ENCODE measurements around the gene SLC39A13.

Gene SLC39A13

DNA sequence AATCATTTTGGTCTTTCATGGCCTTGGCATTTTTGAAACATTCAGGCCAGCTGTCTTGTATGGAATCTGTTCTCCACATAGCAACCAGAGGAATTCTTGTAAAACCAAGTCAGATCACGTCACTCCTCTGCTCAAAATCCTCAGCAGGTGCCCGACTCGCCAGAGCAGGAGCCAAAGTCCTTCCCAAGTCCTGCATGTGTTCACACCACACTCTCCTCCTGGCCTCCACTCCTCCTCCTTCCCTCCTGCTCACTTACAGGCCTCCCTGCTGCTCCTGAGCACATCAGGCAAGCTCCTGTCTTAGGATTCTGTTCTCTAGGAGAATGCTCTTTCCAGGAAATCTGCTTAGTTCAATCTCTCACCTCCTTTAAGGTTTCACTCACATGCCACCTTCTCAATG lies 24.8 kb downstream of the SLC39A13 start:
- DNase-seq: no peak

DNA sequence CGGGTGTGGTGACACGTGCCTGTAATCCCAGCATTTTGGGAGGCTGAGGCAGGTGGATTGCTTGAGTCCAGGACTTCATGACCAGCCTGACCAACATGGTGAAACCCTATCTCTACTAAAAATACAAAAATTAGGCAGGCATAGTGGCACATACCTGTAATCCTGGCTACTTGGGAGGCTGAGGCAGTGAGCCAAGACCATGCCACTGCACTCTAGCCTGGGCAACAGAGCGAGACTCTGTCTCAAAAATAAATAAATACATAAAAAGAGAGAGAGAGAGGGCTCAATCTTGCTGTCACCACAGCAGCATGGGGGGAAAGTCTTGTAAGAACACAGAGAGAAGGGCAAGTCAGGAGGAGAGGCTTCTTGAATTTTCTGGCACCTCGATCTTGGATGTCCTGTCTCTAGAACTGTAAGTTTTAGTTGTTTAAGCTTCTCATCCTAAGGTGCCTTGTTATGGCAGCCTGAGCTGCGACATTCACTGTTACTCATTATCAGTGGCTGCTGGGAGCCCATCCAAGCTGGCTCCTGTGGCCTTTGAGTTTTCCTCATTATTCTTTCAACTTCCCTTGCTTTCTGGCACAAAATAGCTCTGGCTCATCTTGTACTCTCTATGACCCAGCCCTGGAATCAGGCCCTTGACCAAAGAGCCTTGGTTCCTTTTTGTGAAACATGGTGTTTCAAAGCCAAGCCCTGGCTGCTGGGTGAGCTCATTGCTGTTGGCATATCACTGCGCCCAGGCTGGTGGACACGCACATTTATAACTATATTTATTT lies 25.8 kb downstream of the SLC39A13 start:
- DNase-seq: no peak

DNA sequence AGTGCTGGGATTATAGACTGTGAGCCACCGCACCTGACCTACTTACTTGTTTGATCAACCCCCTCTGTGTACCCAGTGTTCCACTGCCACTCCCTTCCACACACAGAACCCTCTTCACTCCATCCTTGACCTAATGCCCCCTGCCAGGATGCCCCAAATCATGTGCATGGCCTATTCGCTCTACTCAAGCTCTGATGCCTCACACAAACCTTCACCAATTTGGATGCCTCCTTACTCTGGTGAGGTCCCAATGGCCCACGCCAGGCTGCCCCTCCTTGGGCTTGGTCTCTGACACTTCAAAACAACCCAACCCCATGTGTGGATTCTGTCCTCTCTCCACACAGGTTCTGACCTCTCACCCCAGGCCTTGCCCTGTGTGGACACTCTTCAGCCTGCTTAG lies 27.3 kb downstream of the SLC39A13 start:
- no peak for DNase-seq

DNA sequence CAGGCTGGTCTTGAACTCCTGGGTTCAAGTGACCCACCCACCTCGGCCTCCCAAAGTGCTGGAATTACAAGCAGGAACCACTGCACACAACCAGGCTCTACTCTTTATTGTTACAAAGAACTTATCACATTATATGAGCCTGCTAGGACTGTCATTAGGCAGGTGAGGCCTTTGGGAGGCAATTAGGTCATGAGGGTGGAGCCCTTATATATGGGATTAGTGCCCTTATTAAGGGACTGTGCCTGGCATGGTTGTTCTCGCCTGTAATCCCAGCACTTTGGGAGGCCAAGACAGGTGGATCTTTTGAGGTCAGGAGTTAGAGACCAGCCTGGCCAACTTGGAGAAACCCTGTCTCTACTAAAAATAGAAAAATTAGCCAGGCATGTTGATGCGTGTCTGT lies 28.3 kb downstream of the SLC39A13 start:
- DNase-seq: no peak

DNA sequence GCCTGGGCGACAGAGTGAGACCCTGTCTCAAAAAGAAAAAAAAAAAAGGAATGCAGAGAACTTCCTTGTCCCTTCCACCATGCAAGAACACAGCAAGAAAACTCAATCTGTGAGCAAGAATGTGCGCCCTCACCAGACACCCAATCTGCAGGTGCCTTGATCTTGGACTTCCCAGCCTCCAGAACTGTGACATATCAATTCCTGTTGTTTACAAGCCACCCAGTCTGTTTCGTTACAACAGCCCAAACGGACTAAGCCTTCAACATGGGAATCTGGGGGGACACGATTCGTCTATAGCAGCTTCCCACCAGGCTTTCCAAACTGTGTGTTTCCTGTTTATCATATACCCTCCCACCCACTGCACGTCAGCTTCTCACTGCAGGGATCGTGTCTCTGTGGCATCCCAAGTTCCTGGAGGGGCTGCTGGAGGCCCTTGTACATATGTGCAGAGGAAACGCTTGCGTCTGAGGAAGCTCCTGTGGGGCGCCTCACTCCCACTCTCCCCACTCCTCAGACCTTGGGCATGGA lies 28.9 kb downstream of the SLC39A13 start:
- no peak for DNase-seq

DNA sequence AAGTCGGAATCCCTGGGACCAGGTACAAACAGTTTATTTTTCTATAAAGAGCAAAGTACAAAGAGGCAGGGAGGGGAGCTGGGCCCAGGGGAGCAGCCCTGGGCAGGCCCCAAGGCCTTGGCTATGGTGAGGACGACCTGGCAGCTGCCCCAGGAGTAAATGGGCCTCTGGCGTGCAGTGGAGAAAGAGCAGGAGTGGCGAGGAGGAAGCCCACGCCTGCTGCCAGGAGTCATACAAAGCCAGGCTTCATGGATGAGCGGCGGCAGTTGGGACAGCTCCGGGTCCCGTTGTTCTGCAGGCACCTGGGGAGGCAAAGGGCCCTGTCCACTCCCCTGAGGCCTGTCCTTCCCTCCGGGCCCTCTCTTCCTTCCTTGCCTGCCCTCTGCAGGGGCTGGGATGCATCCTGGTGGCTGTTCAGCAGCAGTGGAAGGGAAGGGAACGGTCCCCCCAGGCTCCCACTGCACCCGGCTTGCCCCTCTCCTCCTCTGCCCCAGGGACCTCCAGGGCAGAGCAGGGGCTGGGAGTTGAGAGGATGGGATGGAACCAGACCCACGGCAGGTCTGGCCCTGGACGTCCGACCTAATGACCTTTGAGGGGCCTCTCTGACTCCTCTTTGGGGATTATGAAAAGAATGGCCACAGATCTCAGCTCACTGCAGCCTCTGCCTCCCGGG lies 29.5 kb downstream of the SLC39A13 start:
- DNase-seq: peak in 1 of 2 experiments; percentile 32

DNA sequence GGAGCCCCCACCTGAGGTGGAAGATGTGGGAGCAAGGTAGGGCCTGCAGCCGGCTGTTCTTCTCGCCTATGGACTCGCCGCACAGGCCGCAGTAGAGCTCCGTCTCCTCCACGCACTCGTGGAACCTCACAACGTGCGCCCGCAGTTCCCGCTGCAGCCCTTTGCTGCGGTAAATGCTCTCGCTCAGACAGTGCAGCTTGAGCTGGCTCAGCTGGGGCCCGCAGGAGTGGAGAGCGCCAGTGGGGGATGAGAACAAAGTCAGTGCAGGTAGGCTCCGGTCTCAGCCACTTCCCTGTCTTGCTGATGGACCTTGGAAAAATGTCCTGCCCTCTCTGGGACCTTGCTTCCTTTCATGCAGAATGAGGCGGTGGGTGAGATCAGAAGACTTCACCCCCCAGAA lies 30.3 kb downstream of the SLC39A13 start:
- DNase-seq: no peak

DNA sequence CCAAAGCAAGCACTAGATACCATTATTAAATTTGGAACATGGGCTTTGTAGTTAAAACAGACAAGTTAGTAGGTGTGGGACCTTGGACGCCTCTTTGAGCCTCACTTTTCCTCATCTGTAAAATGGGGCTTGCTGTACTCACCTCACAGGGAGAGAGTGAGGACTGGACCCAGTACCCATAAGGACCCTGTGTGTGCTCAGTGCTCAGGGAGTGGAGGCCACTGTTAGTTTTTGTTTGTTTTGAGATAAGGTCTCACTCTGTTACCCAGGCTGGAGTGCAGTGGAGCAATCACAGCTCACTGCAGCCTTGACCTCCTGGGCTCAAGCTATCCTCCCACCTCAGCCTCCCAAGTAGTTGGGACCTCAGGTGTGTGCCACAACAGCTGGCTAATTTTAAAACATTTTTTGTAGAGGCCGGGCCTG lies 31.7 kb downstream of the SLC39A13 start:
- DNase-seq: no peak

DNA sequence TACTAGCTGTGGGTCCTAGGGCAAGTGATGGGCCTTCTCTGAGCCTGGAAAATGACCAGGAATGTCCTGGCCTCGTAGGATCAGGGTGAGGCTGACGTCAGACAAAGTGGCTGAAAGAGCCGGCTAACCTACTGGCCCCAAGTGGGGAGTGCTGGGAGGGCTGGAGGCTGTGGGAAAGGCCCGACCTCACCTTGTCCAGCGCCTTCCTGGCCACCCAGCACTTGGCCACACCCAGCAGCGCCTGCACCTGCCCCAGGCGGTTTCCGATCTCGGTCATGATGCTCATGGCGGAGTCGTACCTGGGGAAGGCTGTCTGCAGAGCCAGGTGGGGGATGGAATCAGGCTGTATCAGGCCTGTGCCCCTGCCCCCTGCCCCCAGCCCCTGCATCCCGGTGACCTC lies 33.0 kb downstream of the SLC39A13 start:
- DNase-seq: no peak

DNA sequence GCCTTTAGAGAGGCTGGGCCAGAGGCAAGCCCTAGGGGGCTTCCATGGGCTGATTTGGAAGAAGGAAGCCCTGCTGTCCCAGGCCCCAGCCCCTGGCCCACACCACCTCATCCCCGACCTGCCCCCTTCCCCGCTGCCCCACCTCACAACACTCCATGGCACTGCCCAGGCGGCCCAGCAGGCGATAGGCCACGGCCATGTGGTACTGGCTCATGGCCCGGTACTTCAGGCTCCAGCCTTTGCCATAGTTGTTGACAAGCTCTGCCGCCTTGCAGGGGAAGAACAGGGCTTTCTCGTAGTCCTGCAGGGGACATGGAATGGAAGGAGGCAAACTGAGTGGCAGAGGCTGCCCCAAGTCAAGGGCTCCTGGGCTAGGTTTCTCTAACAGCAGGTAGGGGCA lies 34.1 kb downstream of the SLC39A13 start:
- no peak for DNase-seq

DNA sequence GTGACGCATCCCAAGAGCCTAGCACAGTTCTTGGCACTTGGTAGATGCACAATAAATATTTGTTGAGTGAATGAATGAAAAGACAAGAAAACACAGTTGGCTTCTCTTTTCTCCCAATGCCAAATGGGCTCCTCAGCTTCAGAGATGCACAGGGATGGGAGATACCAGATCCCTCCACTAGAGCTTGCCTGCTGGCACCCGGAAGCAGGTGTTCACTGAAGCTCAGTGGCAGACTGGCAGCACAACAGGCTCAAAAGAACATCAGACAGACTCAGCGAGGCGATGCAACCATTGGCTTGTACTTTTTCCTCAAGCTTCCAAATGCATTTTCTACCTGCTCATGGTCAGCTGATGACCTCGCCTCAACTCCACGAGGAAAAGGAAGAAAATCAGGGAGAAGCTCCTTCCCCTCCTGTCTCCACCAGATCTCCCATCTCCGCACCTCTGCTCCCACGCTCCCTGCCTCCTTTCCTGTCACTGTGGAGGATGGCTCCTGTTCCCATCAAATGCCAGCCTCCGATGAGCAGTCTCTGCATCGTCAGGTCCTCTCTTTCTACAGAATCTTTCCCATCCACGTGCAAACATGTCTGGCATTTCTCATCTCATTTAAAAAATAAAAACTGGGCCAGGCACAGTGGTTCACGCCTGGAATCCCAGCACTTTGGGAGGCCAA lies 34.8 kb downstream of the SLC39A13 start:
- peak; percentile 45 to 75 for DNase-seq

DNA sequence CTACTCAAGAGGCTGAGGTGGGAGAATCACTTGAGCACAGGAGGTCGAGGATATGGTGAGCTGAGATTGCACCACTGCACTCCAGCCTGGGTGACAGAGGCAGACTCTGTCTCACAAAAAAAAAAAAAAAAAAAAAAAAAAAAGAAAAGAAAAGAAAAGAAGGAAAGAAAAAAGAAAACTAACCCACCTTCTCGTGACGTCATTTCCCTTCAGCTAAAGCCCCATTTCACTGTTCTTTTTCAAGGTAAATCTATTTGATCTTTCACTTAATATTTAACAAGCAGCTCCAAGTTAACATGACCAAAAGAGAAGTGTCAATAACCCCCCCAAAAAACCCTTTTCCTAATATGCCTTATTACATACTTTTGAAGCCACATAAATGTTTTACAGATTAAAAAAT lies 35.4 kb downstream of the SLC39A13 start:
- DNase-seq: no peak

DNA sequence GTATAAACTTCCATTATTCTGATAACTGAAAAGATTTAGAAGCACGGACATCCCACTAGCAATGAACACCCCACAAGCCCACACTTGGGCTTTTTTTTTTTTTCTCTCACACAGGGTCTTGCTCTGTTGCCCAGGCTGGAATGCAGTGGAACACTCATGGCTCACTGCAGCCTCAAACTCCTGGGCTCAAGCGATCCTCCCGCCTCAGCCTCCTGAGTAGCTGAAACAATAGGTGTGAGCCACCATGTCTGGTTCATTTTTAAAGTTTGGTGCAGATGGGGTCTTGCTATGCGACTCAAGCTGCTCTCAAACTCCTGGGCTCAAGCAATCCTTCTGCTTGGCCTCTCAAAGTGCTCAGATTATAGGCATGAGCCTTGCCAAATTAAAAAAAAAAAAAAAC lies 37.5 kb downstream of the SLC39A13 start:
- DNase-seq: no peak

DNA sequence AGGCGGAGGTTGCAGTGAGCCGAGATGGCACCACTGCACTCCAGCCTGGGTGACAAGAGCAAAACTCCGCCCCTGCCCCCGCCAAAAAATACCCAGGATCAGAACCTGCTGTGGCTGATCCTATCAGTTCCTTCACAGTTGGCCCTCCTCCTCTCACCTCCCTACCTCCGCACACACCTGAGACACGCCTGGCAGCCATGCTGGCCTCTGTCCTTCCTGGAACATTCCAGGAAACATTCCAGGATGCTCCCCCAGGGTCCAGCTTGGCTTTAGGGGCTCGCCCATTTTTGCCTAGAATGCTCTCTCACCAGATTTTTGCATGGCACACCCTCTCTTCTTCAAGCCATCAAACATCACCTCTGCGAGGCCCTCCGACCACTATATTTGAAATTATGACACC lies 38.4 kb downstream of the SLC39A13 start:
- DNase-seq: no peak

DNA sequence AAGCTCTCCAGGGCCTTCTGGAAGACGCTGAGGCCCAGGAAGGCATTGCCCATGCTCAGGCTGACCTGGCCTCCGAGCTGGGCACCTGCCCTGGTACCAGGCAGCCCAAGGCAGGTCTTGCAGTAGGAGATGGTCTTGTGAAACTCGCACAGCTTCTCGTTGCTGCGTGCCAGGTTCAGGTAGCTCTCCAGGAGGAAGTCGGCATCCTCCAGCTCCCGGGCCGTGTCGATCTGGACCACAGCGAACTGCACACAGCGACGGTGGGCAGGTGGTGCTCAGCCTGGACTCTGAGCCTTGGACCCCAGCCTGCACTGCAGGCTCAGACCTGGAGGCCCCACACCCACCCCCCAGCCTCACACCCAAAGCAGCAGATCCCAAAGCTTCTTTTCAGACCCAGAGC lies 39.5 kb downstream of the SLC39A13 start:
- DNase-seq: no peak

DNA sequence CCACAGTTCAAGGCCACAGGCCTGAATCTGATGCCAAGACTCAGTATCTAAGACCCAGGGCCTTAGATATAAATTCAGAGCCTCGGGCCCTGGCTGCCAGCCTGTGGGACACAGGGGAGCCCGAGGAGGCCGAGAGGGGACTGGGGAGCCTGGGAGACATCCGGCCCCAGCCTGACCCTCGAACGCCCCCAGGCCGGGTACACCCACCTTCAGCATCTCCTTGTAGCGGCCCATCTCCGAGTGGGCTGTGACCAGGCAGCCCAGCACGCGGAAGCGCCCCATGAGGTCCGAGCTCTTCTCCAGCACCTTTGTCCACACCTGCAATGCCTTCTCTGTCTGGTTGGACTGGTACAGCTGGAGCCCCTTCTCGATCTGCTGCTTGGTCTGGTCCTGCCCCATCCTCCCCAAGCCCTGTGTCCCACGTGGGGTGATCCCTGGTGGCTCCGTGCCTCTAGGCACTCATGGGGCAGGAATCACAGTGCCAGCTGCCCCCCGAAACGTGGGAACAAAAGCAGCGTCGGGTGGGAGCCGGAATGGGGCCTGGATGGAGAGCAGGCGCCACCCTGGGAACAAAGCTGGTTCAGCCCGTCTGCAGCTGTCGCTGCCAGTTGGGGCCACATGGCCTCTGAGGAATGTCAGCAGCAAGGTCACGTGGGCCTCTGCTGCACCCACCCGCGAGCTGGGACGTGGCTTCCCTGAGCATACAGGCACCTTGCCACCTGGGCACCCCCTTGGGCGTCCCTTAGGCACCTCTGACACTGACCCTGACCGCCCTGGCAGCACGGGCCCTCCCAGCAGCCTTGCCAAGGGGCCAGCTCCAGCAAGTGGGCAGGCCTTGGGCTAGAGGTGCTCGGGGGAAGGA lies 40.4 kb downstream of the SLC39A13 start, which contains the start of gene RAPSN:
TSS of gene RAPSN (minus strand) at position 571 of the 862 bp plus-strand sequence. CDS start at position 399, 172 bp downstream.
- no peak for DNase-seq

DNA sequence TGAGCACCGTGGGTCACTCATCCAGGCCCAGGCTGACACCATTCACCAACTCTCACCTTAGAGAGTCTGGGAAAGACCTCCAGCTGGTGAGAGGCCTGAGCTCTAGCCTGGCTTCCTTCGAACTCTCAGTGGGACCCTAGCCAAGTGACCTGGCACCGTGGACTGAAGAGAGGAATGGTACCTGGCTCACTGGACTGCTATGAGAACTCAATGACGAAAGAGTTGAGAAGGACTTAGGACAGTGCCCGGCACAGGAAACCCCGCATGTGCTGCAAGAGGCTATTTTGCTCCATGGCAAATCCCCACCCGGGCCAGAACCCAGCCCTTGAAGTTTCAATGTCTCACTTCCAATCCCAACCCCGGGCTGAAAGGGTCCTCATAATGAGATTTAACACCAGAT lies 41.2 kb downstream of the SLC39A13 start:
- DNase-seq: no peak

DNA sequence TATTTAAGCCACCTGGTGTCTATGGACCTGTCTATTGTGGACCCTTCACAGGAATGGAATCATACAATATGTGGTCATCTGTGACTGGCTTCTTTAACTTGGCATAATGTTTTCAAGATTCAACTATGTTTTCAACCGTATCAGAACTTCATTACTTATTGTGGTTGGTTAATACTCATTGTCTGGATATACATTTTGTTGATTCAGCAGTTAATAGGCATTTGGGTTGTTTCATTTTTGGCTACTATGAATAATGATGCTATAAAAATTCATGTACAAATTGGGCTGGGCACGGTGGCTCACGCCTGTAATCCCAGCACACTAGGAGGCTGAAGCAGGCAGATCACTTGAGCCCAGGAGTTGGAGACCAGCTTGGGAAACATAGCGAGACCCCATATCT lies 43.0 kb downstream of the SLC39A13 start:
- no peak for DNase-seq

DNA sequence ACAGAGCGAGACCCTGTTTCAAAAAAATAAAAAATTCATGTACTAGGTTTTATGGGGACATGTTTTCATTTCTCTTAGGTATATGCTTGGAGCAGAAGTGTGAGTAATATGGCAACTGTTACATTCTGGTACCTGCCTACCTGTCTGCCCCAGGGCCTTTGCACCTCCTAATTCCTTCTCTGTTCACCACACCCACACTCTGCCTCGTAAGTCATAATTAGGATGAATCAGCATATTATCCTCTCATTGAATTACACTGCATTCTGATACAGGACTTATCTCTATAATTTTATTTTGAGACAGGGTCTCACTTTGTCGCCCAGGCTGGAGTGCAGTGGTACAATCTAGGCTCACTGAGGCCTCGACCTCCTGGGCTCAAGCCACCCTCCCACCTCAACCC lies 43.6 kb downstream of the SLC39A13 start:
- DNase-seq: no peak

DNA sequence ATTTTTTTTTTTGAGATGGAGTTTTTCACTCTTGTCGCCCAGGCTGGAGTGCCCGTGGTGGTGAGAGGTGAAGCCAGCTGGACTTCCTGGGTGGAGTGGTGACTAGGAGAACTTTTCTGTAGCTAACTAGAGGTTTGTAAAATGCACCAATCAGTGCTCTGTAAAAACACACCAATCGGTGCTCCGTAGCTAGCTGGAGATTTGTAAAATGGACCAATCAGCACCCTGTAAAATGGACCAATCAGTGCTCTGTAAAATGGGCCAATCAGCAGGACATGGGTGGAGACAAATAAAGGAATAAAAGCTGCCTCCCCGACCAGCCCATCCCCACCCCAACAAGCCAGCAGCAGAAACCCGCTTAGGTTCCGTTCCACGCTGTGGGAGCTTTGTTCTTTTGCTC lies 45.0 kb downstream of the SLC39A13 start:
- no peak for DNase-seq

DNA sequence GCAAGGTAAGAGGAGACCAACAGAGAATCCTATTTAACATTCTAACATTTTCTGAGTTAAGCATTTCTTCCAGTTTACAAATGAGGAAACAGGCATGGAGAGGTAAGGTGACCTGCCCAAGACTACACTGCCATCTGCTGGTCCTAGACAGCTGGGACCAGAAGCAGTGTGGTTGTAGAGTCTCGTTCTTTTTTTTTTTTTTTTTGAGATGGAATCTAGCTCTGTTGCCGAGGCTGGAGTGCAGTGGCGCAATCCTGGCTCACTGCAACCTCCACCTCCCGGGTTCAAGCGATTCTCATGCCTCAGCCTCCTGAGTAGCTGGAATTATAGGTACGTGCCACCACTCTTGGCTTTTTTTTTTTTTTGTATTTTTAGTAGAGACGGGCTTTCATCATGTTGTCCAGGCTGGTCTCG lies 45.9 kb downstream of the SLC39A13 start:
- DNase-seq: peak; percentile 71 to 92

DNA sequence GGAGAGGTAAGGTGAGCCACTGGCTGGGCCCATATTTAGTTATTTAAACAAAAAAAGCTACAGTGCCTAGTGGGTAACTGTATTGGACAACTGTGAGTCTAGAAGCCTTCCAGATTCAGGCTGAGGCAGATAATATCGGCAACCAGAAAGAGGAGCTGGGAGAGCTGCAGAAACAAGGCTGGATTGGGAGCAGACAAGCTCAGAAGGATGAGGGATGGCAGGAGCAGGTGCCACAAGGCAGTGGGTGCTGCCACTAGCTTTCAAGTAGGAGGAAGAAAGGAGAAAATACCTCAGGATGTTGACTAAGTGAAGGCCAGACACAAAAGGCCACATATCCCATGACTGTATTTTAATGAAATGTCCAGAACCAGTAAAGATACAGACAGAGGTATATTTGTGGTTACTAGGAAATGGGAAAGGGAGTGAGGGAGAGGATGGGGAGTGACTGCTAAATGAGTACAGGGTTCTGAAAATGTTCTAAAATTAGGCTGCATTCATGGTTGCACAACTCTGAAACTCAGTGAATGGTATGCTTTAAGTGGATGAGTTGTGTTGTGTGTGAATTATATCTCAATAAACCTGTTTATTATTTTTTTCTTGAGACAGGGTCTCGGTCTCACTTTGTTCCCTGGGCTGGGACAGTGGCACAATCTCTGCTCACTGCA lies 52.3 kb downstream of the SLC39A13 start:
- no peak for DNase-seq
